ENCODE measurements around the gene FEM1A.

GRCh38 chr19:4772566-4772965, 19.0 kb upstream of the FEM1A start:
- no peak for TF ChIP-seq SUZ12 (IDR thresholded peaks at IDR 0.05)
- no peak for TF ChIP-seq ARNT (IDR thresholded peaks at IDR 0.05)
- no peak for TF ChIP-seq SP1 (IDR thresholded peaks at IDR 0.05)
- TF ChIP-seq NFRKB (IDR thresholded peaks at IDR 0.05): no peak
- TF ChIP-seq BHLHE40 (IDR thresholded peaks at IDR 0.05; ENCODE audit: borderline replicate concordance): no peak
- TF ChIP-seq, protein P1, sequence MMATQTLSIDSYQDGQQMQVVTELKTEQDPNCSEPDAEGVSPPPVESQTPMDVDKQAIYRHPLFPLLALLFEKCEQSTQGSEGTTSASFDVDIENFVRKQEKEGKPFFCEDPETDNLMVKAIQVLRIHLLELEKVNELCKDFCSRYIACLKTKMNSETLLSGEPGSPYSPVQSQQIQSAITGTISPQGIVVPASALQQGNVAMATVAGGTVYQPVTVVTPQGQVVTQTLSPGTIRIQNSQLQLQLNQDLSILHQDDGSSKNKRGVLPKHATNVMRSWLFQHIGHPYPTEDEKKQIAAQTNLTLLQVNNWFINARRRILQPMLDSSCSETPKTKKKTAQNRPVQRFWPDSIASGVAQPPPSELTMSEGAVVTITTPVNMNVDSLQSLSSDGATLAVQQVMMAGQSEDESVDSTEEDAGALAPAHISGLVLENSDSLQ (IDR thresholded peaks at IDR 0.05): no peak
- no peak for TF ChIP-seq TARDBP (IDR thresholded peaks at IDR 0.05)
- no peak for TF ChIP-seq ZNF384 (IDR thresholded peaks at IDR 0.05)
- TF ChIP-seq FOXK2 (IDR thresholded peaks at IDR 0.05): no peak
- no peak for TF ChIP-seq L3MBTL2 (conservative IDR thresholded peaks at IDR 0.05)
- TF ChIP-seq FOXA1 (IDR thresholded peaks at IDR 0.05): no peak
- no peak for TF ChIP-seq ELF4 (IDR thresholded peaks at IDR 0.05)
- no peak for TF ChIP-seq LEF1 (IDR thresholded peaks at IDR 0.05; ENCODE audit: borderline replicate concordance)
- no peak for TF ChIP-seq FOXM1 (IDR thresholded peaks at IDR 0.05; ENCODE audit: borderline replicate concordance)
